Cortex of kidney (tissue), 1 donor: ENCODE measurements around the gene PHF8.

Experiments used
- DNase-seq: peaks from one replicate; lab custom pipeline; 2025; lab: John Stamatoyannopoulos, UW

The PHF8 gene

DNA sequence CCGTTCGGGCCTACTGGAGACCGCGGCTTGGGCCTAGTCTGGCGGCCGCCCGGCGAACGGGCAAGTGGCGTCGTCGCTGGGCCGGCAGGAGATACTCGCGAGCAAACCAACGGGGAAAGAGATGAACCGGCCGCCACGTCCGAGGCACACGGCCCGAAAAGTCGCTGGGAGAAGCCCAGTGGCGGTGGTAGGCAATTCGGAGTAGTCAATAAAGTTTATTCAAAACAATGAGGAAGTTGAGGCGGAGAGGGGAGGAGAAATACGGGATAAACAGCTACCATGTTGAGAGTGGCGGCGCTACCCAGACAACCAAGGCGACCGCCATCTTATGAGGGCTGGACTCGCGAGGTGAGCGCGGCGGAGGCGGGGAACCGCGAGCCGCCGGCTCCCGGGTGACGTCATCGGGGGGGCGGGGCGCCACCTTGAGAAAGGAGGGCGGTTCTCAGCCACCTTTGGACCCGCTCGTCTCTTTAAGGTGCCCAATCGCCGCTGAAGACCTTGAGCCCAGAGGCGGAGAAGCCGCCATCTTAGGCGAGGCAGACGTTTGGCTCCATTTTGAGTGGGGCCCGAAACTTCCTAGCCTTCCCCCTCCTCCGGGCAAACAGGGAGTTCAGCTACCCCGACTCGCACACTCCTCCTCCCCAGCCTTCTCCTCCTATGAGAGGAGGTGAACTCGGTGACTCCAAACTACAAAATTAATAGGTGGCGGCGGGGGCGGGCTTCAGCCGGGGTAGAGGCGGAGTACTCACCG, at the start of gene PHF8:
PHF8 (minus strand) TSS at position 348 of the 751 bp plus-strand sequence. CDS start 1,745 bp downstream, outside the sequence.
- peak; percentile 8 for DNase-seq

- no peak for DNase-seq
Measured at GRCh38 chrX:54093571-54093970, 49.3 kb upstream of the PHF8 start.

- no peak for DNase-seq
Measured at GRCh38 chrX:54093159-54093558, 48.9 kb upstream of the PHF8 start.

DNA sequence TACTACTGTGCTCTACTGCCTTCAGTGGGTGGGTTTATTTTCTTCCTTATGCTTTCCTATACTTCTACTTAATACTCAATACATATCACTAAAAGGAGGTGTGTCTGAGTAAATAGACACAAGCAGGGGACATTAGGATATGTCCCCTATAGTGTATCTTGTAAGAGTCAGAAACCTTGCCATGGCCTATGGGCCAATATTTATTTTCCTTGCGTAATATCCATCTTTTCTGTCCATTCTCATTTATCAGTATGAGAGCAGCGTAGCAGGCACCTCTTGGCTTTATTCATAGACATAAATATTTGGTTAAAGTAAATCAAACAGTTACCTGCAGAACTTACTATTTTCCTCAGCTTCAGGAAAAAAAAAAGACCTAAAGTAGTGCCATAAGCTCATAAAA, 46.6 kb upstream of the PHF8 start:
- DNase-seq: no peak

DNA sequence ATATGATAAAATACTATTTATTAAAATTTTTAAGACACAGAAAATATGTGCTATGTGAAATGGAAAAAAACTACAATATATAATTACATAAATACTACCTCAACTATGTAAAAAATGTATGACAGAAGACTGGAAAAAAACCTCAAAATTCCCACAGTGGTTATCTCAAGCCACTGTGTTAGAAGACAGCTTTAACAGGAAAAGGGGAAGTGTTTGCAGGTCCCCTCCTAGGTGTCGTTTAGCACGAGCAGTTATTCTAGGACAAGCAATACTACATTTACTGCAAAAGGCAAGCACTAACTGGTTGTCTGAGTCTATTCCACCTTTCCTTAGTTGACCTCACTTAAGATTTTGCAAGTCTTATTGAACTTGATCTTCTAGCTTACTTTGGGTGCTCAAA, 44.9 kb upstream of the PHF8 start:
- no peak for DNase-seq

GRCh38 chrX:54087661-54088060, 43.4 kb upstream of the PHF8 start:
- DNase-seq: no peak

DNA sequence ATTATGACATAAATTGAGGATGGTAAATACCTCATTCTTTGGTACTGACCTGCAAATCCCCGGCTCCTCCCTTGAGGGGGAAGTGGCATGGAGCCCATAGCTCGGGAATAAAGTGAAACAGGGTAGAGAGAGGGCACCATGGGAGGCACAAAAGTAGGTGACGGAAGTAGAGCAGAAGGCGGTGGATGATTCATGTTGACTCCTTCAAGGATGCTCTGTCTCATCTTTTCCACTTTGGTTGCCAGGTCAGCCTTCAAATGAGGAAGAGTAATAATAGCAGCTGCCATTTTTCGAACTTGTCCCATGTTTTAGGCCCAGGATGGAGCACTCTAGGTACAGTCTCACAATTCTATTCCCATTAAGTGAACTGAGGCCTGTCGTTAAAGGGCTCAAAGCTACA, 41.4 kb upstream of the PHF8 start:
- DNase-seq: no peak

- no peak for DNase-seq
Measured at GRCh38 chrX:54076903-54077302, 32.6 kb upstream of the PHF8 start.

DNA sequence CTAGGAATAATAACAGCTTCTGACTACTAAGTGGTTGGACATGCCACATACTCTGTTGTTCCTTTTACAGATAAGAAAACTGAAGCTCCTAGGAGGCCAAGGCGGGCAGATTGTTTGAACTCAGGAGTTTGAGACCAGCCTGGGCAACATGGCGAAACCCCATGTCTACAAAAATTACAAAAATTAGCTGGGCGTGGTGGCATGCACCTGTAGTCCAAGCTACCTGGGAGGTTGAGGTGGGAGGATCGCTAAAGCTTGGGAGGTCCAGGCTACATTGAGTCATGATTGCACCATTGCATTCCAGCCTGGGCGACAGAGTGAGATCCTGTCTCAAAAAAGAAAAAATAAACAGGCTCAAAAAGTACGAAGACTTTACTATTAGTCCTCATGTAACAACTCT, 30.6 kb upstream of the PHF8 start:
- no peak for DNase-seq

DNA sequence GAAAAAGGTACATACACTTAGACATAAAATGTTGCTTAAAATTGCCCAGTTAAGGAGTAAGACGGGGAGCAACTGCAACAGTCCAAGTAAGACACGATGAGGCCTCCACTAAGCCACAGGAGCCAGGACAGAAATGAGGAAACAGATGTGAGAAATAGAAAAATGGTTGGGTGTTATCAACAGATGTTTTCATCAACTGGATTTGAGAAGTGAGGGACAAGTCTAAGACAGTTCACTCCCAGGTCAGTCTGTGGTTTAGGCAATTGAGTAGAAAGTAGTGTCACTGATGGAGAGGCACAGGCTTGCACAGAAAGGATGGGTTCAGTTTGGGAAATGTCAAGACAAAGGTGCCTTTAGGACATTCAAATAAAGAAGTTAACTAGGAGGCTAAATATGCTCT, 23.5 kb upstream of the PHF8 start:
- DNase-seq: no peak

- no peak for DNase-seq
Measured at GRCh38 chrX:54066841-54067240, 22.6 kb upstream of the PHF8 start.

DNA sequence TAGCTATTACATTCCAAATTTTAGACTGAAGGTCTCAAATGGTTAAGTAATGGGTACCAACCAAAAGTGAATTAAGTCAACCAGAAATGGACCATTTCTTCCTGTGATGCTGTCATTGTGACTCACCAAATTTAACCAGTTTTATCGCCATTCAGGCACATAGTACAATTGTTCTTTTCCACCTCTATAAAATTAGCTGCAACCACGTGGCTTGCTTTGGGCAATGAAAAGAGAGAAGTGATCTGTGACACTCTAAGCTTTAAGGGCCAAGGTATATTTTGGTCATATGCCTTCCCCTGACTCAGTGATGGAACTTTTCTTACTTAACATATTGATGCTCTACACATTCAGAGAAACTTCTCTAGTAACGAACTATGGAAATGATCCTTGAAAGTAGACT, 20.3 kb upstream of the PHF8 start:
- DNase-seq: no peak

DNA sequence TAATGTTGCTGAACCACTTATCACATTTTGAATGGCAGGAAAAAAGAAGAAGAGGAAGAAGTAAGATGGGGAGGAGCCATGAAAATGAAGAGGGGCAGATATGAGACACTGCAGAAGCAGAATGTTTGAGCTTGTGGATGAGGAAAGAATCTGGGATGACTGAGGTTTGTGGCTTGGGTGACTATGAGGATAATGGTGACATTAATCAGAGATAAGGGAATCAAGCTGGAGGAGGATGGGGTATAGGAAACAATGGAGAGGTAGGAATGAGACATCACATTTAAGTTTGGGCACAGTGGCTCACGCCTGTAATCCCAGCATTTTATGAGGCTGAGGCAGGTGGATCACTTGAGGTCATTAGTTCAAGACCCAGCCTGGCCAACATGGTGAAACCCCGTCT, 19.1 kb upstream of the PHF8 start:
- no peak for DNase-seq

DNA sequence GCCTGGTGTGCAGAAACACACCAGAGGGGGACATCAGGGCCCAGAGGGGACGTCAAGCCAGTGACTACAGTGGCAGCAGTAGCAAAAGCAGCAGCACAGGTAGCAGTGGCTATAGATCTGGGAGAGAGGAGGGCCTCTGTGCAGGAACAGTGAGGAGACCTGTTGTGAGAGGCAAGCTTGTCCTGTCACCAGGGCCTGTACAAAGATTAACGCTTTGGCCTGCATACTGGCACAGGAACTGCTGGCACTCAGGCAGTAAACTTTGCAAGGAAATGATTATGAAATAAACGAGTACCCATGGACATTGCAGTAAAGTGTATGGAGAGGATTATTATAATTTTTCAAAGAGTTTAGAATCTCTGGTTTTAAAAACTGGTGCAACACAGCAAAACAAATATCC, 5.5 kb upstream of the PHF8 start:
- no peak for DNase-seq

- DNase-seq: no peak
Measured at GRCh38 chrX:54048412-54048811, 4.1 kb upstream of the PHF8 start.

- no peak for DNase-seq
Measured at GRCh38 chrX:54045563-54046228, 1.4 kb upstream of the PHF8 start.

- DNase-seq: no peak
Measured at GRCh38 chrX:54044877-54045338, 635 bp upstream of the PHF8 start.

GRCh38 chrX:54043541-54044125, 640 bp downstream of the PHF8 start:
- DNase-seq: no peak

DNA sequence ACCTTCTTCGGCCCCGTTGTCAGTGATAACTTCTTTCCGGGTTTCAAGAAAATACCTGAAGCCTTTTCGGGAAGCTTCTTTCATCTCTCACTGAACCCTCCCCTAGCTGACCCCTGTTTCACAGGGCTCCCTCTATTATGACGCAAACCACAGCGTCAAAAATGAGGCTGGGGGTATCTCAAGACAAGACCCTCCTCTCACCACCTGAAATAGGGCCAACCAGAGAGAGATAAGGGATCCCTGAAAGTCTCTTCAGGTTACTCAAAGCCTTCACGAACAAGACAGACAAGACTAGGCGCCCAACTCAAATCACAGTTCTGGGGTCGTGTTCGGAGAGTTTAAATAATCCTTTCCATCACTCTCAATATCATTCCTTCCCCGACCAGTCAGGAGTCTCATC, 1.2 kb downstream of the PHF8 start:
- DNase-seq: no peak

DNA sequence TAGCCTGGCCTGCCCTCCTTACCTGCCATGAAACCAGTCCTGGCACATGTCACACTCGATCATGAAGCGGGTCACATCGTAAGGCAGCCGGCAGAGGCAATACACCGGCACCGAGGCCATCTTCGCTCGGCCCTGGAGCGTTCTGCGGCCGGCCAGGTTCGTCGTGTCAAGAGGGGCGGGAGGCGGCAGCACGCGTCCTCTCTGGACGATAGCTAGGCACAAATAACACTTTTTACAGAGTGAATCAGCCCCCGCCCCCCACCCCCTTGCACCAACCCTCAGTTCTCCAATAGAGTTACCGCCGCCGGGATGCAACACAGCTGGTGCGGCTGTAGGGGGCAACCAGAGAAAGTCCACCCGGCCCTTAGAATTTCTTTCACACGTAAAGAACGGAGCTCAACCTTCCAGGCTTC, 1.7 kb downstream of the PHF8 start:
- no peak for DNase-seq

- no peak for DNase-seq
Measured at GRCh38 chrX:54030329-54030728, 13.9 kb downstream of the PHF8 start.

DNA sequence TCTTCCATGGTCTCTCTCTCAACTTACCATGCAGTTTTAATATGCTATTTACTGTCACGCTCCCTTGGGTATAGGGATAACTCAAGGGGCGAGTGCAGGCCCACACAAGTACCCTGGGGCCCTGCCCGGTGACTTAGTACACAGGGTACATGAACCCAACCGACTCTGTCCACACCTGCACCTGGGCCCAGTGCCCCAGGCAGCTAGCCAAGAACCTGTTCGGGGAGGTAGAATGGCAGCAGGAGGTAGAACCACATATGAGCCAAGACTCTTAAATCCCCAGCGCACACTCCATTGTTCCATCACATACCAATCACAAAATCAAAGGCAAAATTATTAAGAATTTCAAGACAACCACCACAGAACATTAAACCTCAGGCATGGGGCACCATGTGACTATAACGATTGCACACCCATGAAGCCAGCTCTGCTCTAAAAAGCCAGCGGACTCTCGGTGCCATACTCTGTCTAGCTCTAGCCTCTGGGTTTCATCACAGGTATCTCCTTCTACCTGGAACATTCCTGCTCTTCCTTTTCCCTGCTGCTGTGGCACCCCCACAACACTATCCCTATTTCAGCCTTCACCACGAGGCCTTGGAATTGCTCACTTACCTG, 14.6 kb downstream of the PHF8 start:
- DNase-seq: no peak

GRCh38 chrX:54024350-54024749, 19.9 kb downstream of the PHF8 start:
- no peak for DNase-seq
